Esophagus squamous epithelium (tissue), 4 donors: ENCODE data around the gene ATRNL1.

Experiments used
- CTCF ChIP-seq, 6 experiments: fragments of 450-650 bp in 4 of 6; fragments of 200-600 bp in 2 of 6; sonication (generic) in 2 of 6; IDR thresholded peaks; one replicate each; pipeline ENCODE4 v1.5.1; 2016 to 2019; ENCODE audit warnings: antibody characterized with exemption in 6 of 6, mild to moderate bottlenecking in 4 of 6, moderate library complexity in 4 of 6
- POLR2A ChIP-seq, 4 donors: fragments of 450-650 bp; IDR thresholded peaks; one replicate each; pipeline ENCODE4 v1.6.1; 2017; ENCODE audit warnings: antibody characterized with exemption in 4 of 4, mild to moderate bottlenecking in 4 of 4, moderate library complexity in 3 of 4

DNA sequence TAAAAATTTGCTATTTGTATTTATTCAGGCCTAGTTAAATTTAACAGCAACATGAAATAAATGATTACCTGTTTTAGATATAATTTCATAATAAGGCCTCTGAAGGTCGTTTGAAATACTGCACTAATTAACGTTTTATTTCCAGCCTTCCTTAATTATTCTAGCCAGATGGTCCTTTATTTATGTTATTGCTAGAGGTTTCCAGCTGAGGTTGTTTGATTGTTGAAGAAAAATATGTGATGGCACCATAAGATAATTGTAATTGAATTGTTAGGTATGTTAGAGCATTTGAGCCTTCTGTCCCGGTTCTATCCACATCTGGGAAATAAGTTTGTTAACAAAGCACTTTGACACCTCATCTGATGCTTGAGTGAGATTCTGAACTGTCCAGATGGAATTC is 556.1 kb downstream of the ATRNL1 start:
- TF ChIP-seq CTCF (IDR thresholded peaks at IDR 0.05): no peak
- TF ChIP-seq POLR2A (IDR thresholded peaks at IDR 0.05): no peak
